ENCODE results near the gene FASN. TPM values are rescaled to one million over a fixed set of nuclear protein-coding genes. Genes with fewer than 3 reads are reported as not detected.

Gene FASN
- polyA plus RNA-seq, 2 of the 4 experiments (the other 2 are of a cell fraction): 12.9 to 169 TPM

- TF ChIP-seq ATOH8 (CRISPR knock-in tag; IDR thresholded peaks at IDR 0.05; ENCODE audit: low read depth) (peak; percentile 94), ZC3H11A (IDR thresholded peaks at IDR 0.05) (no peak), USF2 (IDR thresholded peaks at IDR 0.05) (peak; percentile 14; the same call in 1 of the 2 replicates), CHD4 (IDR thresholded peaks at IDR 0.05; ENCODE audit: borderline replicate concordance) (no peak), FOXS1 (CRISPR knock-in tag; IDR thresholded peaks at IDR 0.05) (peak; percentile 55; the same call in 1 of the 2 replicates), EHF (CRISPR knock-in tag; IDR thresholded peaks at IDR 0.05) (peak; percentile 96), CBX2 (IDR thresholded peaks at IDR 0.05; ENCODE audit: borderline replicate concordance, low read depth) (no peak), CEBPB (IDR thresholded peaks at IDR 0.05) (no peak), JUNB (IDR thresholded peaks at IDR 0.05) (no peak), CHD2 (IDR thresholded peaks at IDR 0.05; ENCODE audit: low read length, partially characterized antibody) (no peak), GATA3 (IDR thresholded peaks at IDR 0.05; ENCODE audit: borderline replicate concordance) (no peak), MAX (IDR thresholded peaks at IDR 0.05) (peak; percentile 97), CBX8 (IDR thresholded peaks at IDR 0.05) (no peak), SMC3 (IDR thresholded peaks at IDR 0.05) (no peak), FOSB (CRISPR knock-in tag; IDR thresholded peaks at IDR 0.05) (0 out of 2 replicates have a peak, but pooled peaks have one; percentile 24), ZSCAN20 (CRISPR knock-in tag; IDR thresholded peaks at IDR 0.05) (no peak), HES2 (IDR thresholded peaks at IDR 0.05) (no peak), ZNF302 (CRISPR knock-in tag; IDR thresholded peaks at IDR 0.05) (peak; percentile 62; the same call in 1 of the 2 replicates), JUN (IDR thresholded peaks at IDR 0.05) (no peak), RARB (CRISPR knock-in tag; IDR thresholded peaks at IDR 0.05) (no peak), REST (IDR thresholded peaks at IDR 0.05) (no peak), CTCF (IDR thresholded peaks at IDR 0.05) (no peak), FOSL2 (IDR thresholded peaks at IDR 0.05) (no peak), FOSL2 (CRISPR knock-in tag; IDR thresholded peaks at IDR 0.05) (no peak), POLR2A (IDR thresholded peaks at IDR 0.05; ENCODE audit: low read length) (no peak), TP53 (CRISPR knock-in tag; IDR thresholded peaks at IDR 0.05) (peak; percentile 88), HOXA7 (CRISPR knock-in tag; IDR thresholded peaks at IDR 0.05) (peak; percentile 89), NFE2L2 (conservative IDR thresholded peaks at IDR 0.05; ENCODE audit: low read length) (no peak), ELK1 (IDR thresholded peaks at IDR 0.05; ENCODE audit: low read depth, low read length) (no peak), E2F6 (IDR thresholded peaks at IDR 0.05; ENCODE audit: borderline replicate concordance, low read depth) (peak; percentile 82; the same call in 1 of the 2 replicates), BCL3 (IDR thresholded peaks at IDR 0.05) (no peak; the same call in 2 of the 3 replicates)
Measured at GRCh38 chr17:82098939-82099763, 1.1 kb upstream of the FASN start (continued).

All from A549 (cell line).